Large intestine (tissue), 3 donors: ENCODE results near the gene CISH. TPM values are rescaled to one million over a fixed set of nuclear protein-coding genes. Genes with fewer than 3 reads are reported as not detected.

Experiments
- DNase-seq, 2 donors: peaks; one replicate each; pipeline versions ENCODE4 v3.0.0 to v3.0.0-alpha.2; 2013
- H3K27ac ChIP-seq: one replicate; pipeline ENCODE4 v1.5.1; 2013; ENCODE audit warnings: low read length
- H3K27me3 ChIP-seq: 2 replicates; pipeline ENCODE4 v1.6.1; 2013; ENCODE audit warnings: low read length; ENCODE audit not compliant: control insufficient read depth, insufficient read depth
- H3K36me3 ChIP-seq: 2 replicates; pipeline ENCODE4 v1.6.1; 2013; ENCODE audit warnings: low read length; ENCODE audit not compliant: control insufficient read depth, insufficient read depth
- H3K4me1 ChIP-seq: one replicate; pipeline ENCODE4 v1.6.1; 2013; ENCODE audit warnings: low read length; ENCODE audit not compliant: control insufficient read depth, insufficient read depth
- H3K4me3 ChIP-seq: one replicate; pipeline ENCODE4 v1.5.1; 2013; ENCODE audit warnings: low read length
- H3K9me3 ChIP-seq: one replicate; pipeline ENCODE4 v1.6.1; 2013; ENCODE audit warnings: mild to moderate bottlenecking, low read depth, low read length, moderate library complexity; ENCODE audit not compliant: control insufficient read depth
- WGBS: methylation state at CpG from one replicate; pipeline ENCODE4 v1.1.5; 2013; ENCODE audit warnings: low lambda C conversion rate; ENCODE audit not compliant: insufficient coverage; 5-methylcytosine and 5-hydroxymethylcytosine counted together
- polyA plus RNA-seq: library from polyadenylated mRNA; unstranded; fragments of 120-200 nt; gene quantifications from one replicate; pipeline ENCODE4 v1.2.1, GENCODE V29; 2013

The CISH gene
- polyA plus RNA-seq, 1 donor: 47.8 TPM

GRCh38 chr3:50585919-50586762 lies 25.4 kb downstream of the CISH start:
- no peak for DNase-seq
- H3K27me3 ChIP-seq: no peaks in the 10 kb centered on the region
- H3K4me3 ChIP-seq: no peak overlapping the region
- H3K9me3 ChIP-seq: no peaks in the 10 kb centered on the region
- H3K36me3 ChIP-seq: peaks cover 14% of the 10 kb centered on the region
- H3K27ac ChIP-seq: no peak overlapping the region
- no CpG with 5 or more reads among the region's 6 CpGs for WGBS
- peaks cover 26% of the 10 kb centered on the region for H3K4me1 ChIP-seq

- Histone ChIP-seq H3K4me3 (no peak overlapping the region), H3K27ac (peak overlapping the region; percentile 54), H3K27me3 (no peaks in the 10 kb centered on the region), H3K9me3 (no peaks in the 10 kb centered on the region), H3K36me3 (peaks cover 21% of the 10 kb centered on the region), H3K4me1 (peaks cover 24% of the 10 kb centered on the region)
- peak in 1 of 2 donors; percentile 62 for DNase-seq
- WGBS: no CpG with 5 or more reads among the region's 2 CpGs
These were observed 27.2 kb downstream of the CISH start for GRCh38 chr3:50584391-50584790.

GRCh38 chr3:50583897-50584296 lies 27.7 kb downstream of the CISH start:
- Histone ChIP-seq H3K9me3 (no peaks in the 10 kb centered on the region), H3K27me3 (no peaks in the 10 kb centered on the region), H3K27ac (peak overlapping the region; percentile 54), H3K36me3 (peaks cover 26% of the 10 kb centered on the region), H3K4me1 (peaks cover 19% of the 10 kb centered on the region), H3K4me3 (no peak overlapping the region)
- WGBS: no CpG with 5 or more reads among the region's 6 CpGs
- DNase-seq: no peak

- H3K4me3 ChIP-seq: no peak overlapping the region
- H3K36me3 ChIP-seq: peaks cover 41% of the 10 kb centered on the region
- H3K27ac ChIP-seq: no peak overlapping the region
- no CpG with 5 or more reads among the region's 9 CpGs for WGBS
- peaks cover 6% of the 10 kb centered on the region for H3K4me1 ChIP-seq
- no peaks in the 10 kb centered on the region for H3K27me3 ChIP-seq
- H3K9me3 ChIP-seq: no peaks in the 10 kb centered on the region
- DNase-seq: no peak
These were observed 29.5 kb downstream of the CISH start for GRCh38 chr3:50582083-50582482.

GRCh38 chr3:50581459-50581842 lies 30.1 kb downstream of the CISH start:
- WGBS: no CpG with 5 or more reads among the region's 2 CpGs
- peaks cover 41% of the 10 kb centered on the region for H3K36me3 ChIP-seq

GRCh38 chr3:50580683-50581458 lies 30.7 kb downstream of the CISH start:
- H3K27me3 ChIP-seq: no peaks in the 10 kb centered on the region
- no peak overlapping the region for H3K4me3 ChIP-seq
- H3K36me3 ChIP-seq: peaks cover 43% of the 10 kb centered on the region
- no peak for DNase-seq
- H3K4me1 ChIP-seq: peaks cover 6% of the 10 kb centered on the region
- WGBS: no CpG with 5 or more reads among the region's 9 CpGs
- no peaks in the 10 kb centered on the region for H3K9me3 ChIP-seq
- H3K27ac ChIP-seq: no peak overlapping the region

More at GRCh38 chr3:50581459-50581842, 30.1 kb downstream of the CISH start:
- Histone ChIP-seq H3K4me1 (peaks cover 6% of the 10 kb centered on the region), H3K4me3 (no peak overlapping the region), H3K9me3 (no peaks in the 10 kb centered on the region), H3K27ac (no peak overlapping the region), H3K27me3 (no peaks in the 10 kb centered on the region)
- DNase-seq: no peak

- Histone ChIP-seq H3K27ac (no peak overlapping the region), H3K4me3 (no peak overlapping the region), H3K4me1 (peaks cover 18% of the 10 kb centered on the region), H3K36me3 (peaks cover 56% of the 10 kb centered on the region), H3K27me3 (no peaks in the 10 kb centered on the region), H3K9me3 (no peaks in the 10 kb centered on the region)
- WGBS: no CpG with 5 or more reads among the region's 2 CpGs
- no peak for DNase-seq
These were observed 34.2 kb downstream of the CISH start for GRCh38 chr3:50577348-50577747.

- WGBS: no CpG with 5 or more reads among the region's 6 CpGs
These were observed 36.2 kb downstream of the CISH start for GRCh38 chr3:50575372-50575771.

GRCh38 chr3:50574444-50574831 lies 37.1 kb downstream of the CISH start:
- no peak overlapping the region for H3K27ac ChIP-seq
- no CpG with 5 or more reads among the region's 1 CpG for WGBS
- peaks cover 45% of the 10 kb centered on the region for H3K36me3 ChIP-seq
- no peaks in the 10 kb centered on the region for H3K27me3 ChIP-seq
- DNase-seq: no peak
- no peak overlapping the region for H3K4me3 ChIP-seq
- peaks cover 42% of the 10 kb centered on the region for H3K4me1 ChIP-seq
- no peaks in the 10 kb centered on the region for H3K9me3 ChIP-seq

More at GRCh38 chr3:50575372-50575771, 36.2 kb downstream of the CISH start:
- H3K4me3 ChIP-seq: no peak overlapping the region
- no peaks in the 10 kb centered on the region for H3K27me3 ChIP-seq
- peaks cover 36% of the 10 kb centered on the region for H3K4me1 ChIP-seq
- H3K36me3 ChIP-seq: peaks cover 51% of the 10 kb centered on the region
- no peak for DNase-seq
- H3K27ac ChIP-seq: no peak overlapping the region
- no peaks in the 10 kb centered on the region for H3K9me3 ChIP-seq

- Histone ChIP-seq H3K27me3 (no peaks in the 10 kb centered on the region), H3K36me3 (peaks cover 39% of the 10 kb centered on the region), H3K27ac (no peak overlapping the region), H3K4me1 (peaks cover 42% of the 10 kb centered on the region), H3K4me3 (no peak overlapping the region), H3K9me3 (no peaks in the 10 kb centered on the region)
- WGBS: no CpG with 5 or more reads among the region's 8 CpGs
- peak in 1 of 2 donors; percentile 18 for DNase-seq
These were observed 37.8 kb downstream of the CISH start for GRCh38 chr3:50573566-50574443.
